ENCODE data around the gene RNF220.

GRCh38 chr1:44409757-44410156 is 4.7 kb downstream of the RNF220 start:
- TF ChIP-seq CTCF (IDR thresholded peaks at IDR 0.05; ENCODE audit: poor library complexity): no peak
- no peak for TF ChIP-seq EZH2 (IDR thresholded peaks at IDR 0.05; ENCODE audit: borderline replicate concordance)
